Mesodermal cell (in vitro differentiated cells): ENCODE measurements around the gene CABP2.
"Not testable (repeated sequence)": the region's sequence is repeated elsewhere in the genome, so short reads cannot be mapped to it uniquely, and the experiment has no call there.

Source experiments
- H3K27ac ChIP-seq: 2 replicates; pipeline ENCODE4 v1.7.0; 2013; ENCODE audit warnings: mild to moderate bottlenecking, low read depth, low read length, moderate library complexity; ENCODE audit not compliant: severe bottlenecking
- H3K36me3 ChIP-seq: 2 replicates; pipeline ENCODE4 v1.7.1; 2013; ENCODE audit warnings: mild to moderate bottlenecking, low read length, moderate library complexity; ENCODE audit not compliant: control insufficient read depth, insufficient read depth
- H3K4me1 ChIP-seq: one replicate; pipeline ENCODE4 v1.7.1; 2013; ENCODE audit warnings: mild to moderate bottlenecking, low read length; ENCODE audit not compliant: insufficient read depth, control insufficient read depth, poor library complexity, severe bottlenecking
- H3K4me3 ChIP-seq: 2 replicates; pipeline ENCODE4 v1.7.0; 2013; ENCODE audit warnings: low read length, control low read depth, mild to moderate bottlenecking; ENCODE audit not compliant: insufficient read depth, poor library complexity, severe bottlenecking; ENCODE audit errors: extremely low read depth
- H3K9me3 ChIP-seq: 2 replicates; pipeline ENCODE4 v1.7.1; 2013; ENCODE audit warnings: mild to moderate bottlenecking, low read length, moderate library complexity; ENCODE audit not compliant: control insufficient read depth
- WGBS, 2 experiments: methylation state at CpG; one replicate each; pipeline ENCODE4 v1.1.5; 2013; ENCODE audit warnings: missing lambda C conversion rate in 2 of 2; ENCODE audit not compliant: insufficient coverage in 2 of 2; 5-methylcytosine and 5-hydroxymethylcytosine counted together

Gene CABP2

DNA sequence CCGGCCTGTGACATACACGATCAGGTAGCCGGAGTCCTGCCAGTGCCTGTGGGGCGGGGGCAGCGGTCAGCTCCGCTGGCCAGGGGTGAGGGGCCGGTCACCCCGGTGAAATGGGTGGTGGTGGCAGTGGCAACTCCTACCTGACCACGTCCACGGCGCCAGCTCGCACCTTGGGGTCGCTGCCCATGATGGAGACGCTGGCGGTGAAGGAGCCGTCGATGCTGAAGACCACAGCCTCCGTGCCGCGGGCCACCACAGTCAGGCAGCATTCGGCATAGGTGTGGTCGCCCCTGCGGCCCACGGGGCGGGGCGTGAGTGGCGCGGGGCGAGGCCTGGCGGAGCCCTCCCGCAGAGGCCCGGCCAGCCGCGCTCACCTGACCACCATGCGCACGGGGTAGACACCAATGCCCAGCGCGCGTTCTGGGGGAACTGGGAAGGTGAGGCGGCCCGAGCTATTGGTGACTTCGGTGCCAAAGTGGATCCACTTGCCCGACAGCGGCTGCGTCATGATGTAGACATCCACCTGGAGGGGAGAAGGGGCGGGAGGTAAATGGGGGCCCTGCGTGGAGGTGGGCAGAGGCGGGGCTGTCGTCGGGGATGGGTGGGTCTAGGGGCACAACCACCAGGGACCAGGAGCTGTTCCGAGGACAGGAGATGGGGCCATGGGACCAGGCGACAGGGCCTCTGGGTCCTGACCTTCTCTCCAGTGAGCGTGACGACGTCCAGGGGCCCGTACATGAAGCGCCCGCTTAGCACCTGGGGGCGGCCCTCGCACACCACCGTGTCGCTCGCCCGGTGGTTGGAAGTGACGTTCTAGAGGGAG is 29.5 kb downstream of the CABP2 start:
- Histone ChIP-seq H3K36me3 (peaks cover 72% of the 10 kb centered on the region), H3K4me1 (no peaks in the 10 kb centered on the region), H3K9me3 (no peaks in the 10 kb centered on the region), H3K4me3 (no peak overlapping the region), H3K27ac (no peak overlapping the region)
- 95 to 96% methylated on average over 62 to 65 of the region's 65 CpGs for WGBS, 2 experiments

- 90 to 95% methylated on average over 27 to 45 of the region's 46 CpGs for WGBS, 2 experiments
- H3K36me3 ChIP-seq: peaks cover 72% of the 10 kb centered on the region
Measured at GRCh38 chr11:67492801-67493547, 30.3 kb downstream of the CABP2 start.

DNA sequence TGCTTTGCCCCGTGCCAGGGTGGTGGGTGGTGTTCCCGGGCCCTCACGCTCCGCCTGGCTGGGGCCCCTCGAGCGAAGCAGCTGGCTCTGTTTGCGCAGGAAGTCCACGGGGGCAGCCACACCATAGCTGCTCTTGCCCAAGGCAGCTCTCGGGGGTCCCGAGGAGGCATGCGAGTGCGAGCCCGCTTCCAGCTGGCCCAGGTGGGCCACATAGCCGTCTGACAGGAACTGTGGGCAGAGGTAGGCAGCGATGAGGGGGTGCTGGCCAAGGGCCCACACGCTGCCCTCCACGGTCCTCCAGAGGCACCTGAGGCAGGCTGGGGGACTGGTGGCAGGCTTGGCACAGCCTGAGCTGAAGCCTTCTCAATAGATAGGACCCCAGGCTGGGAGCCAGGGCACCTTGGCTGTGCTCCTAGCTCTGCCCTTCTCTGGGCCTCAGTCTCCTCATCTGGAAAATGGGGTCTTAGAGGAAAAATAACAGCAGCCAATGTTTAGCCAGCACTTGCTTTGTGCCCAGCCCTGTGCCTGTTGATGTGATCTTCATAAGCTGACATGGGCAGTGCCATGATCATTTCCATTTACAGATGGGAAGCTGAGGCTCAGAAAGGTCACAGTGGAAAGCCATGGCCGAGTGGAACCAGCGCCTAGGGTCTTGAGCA is 31.0 kb downstream of the CABP2 start:
- Histone ChIP-seq H3K9me3 (no peaks in the 10 kb centered on the region), H3K36me3 (peaks cover 69% of the 10 kb centered on the region), H3K27ac (no peak overlapping the region), H3K4me3 (no peak overlapping the region), H3K4me1 (no peaks in the 10 kb centered on the region)
- 88 to 96% methylated on average over 9 to 19 of the region's 19 CpGs for whole genome bisulfite sequencing, 2 experiments

More at GRCh38 chr11:67492801-67493547, 30.3 kb downstream of the CABP2 start:
- Histone ChIP-seq H3K4me3 (no peak overlapping the region), H3K9me3 (no peaks in the 10 kb centered on the region), H3K4me1 (no peaks in the 10 kb centered on the region), H3K27ac (no peak overlapping the region)

DNA sequence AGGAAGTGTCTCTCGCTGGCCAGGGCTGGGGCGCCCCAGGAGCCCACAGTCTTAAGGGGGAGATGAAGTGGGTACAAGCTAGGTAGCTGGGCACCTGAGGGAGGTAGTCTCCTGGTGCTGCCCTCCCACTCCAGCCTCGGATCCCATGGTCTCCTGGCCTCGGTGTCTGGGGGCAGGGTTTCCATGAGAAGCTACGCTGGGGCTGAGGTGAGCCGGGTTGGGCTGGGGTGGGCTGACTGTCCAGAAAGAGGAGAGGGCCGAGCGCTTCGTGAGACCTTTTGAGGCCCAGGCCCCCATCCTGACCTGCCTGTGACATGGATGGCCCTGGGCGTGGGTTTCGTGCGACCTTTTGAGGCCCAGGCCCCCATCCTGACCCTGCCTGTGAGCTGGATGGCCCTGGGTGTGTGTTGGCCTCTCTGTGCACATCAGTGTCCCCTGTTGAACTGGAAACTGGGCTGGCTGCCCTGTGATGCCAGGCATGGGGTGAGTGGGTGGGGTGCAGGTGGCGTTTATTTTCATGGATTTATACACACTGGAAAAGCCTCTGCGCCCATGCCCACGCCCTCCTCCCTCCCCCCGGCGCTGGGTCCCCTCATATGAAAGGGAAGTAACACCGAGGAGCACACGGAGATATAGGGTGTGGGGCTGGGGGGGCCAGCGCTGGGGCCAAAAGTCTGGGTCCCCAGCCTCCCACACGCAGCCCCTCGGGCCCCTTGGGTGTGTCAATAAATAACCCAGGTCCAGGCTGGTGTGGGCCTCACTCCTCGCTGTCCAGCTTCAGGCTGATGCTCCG is 31.8 kb downstream of the CABP2 start:
- Histone ChIP-seq H3K27ac (no peak overlapping the region), H3K9me3 (no peaks in the 10 kb centered on the region), H3K4me3 (no peak overlapping the region), H3K4me1 (no peaks in the 10 kb centered on the region), H3K36me3 (peaks cover 69% of the 10 kb centered on the region)
- WGBS, 2 experiments: 97% methylated on average over 18 to 23 of the region's 24 CpGs

GRCh38 chr11:67490727-67491065 is 32.5 kb downstream of the CABP2 start:
- 97% methylated on average over 13 to 15 of the region's 15 CpGs for WGBS, 2 experiments
- Histone ChIP-seq H3K36me3 (peaks cover 63% of the 10 kb centered on the region), H3K4me3 (no peak overlapping the region), H3K27ac (no peak overlapping the region), H3K9me3 (no peaks in the 10 kb centered on the region), H3K4me1 (no peaks in the 10 kb centered on the region)

- Histone ChIP-seq H3K36me3 (peaks cover 57% of the 10 kb centered on the region), H3K9me3 (no peaks in the 10 kb centered on the region), H3K4me1 (no peaks in the 10 kb centered on the region), H3K4me3 (no peak overlapping the region), H3K27ac (no peak overlapping the region)
- 95 to 96% methylated on average over 19 of the region's 23 CpGs for WGBS, 2 experiments
Measured at GRCh38 chr11:67489885-67490726, 33.1 kb downstream of the CABP2 start.

- Histone ChIP-seq H3K27ac (no peak overlapping the region), H3K36me3 (peaks cover 52% of the 10 kb centered on the region), H3K4me1 (no peaks in the 10 kb centered on the region), H3K9me3 (no peaks in the 10 kb centered on the region), H3K4me3 (no peak overlapping the region)
- WGBS, 2 experiments: 90 to 95% methylated on average over 16 to 19 of the region's 25 CpGs
Measured at GRCh38 chr11:67489203-67489884, 33.9 kb downstream of the CABP2 start.

DNA sequence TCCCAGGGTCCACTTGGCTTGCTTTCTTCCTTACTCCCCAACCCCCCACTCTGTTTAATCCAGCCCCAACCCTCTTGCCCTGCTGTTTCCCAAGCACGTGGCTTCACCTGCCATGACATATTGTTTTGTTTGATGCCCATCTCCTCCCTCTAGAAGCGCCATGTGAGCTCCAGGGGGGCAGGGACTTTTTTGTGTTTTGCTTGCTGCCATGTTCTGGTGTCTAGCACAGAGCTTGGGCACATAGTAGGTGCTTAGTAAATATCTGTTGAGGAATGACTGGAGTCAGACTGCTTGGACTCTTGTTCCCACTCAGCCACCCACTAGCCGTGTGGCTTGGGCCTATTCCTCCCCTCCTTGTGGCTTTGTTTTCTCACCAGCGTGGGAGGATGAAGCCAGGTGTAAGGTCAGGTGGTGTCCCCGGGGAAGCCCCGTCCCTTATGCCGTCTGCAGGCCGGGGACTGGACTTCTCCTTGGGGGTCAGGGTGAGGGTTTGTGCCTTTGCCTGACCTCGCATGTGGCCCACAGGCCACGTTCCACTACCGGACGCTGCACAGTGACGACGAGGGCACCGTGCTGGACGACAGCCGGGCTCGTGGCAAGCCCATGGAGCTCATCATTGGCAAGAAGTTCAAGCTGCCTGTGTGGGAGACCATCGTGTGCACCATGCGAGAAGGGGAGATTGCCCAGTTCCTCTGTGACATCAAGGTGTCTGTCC is 36.6 kb downstream of the CABP2 start:
- Histone ChIP-seq H3K4me1 (no peaks in the 10 kb centered on the region), H3K36me3 (peaks cover 35% of the 10 kb centered on the region), H3K27ac (no peak overlapping the region), H3K9me3 (peaks cover 6% of the 10 kb centered on the region), H3K4me3 (no peak overlapping the region)
- 95 to 97% methylated on average over 13 to 16 of the region's 20 CpGs for WGBS, 2 experiments

DNA sequence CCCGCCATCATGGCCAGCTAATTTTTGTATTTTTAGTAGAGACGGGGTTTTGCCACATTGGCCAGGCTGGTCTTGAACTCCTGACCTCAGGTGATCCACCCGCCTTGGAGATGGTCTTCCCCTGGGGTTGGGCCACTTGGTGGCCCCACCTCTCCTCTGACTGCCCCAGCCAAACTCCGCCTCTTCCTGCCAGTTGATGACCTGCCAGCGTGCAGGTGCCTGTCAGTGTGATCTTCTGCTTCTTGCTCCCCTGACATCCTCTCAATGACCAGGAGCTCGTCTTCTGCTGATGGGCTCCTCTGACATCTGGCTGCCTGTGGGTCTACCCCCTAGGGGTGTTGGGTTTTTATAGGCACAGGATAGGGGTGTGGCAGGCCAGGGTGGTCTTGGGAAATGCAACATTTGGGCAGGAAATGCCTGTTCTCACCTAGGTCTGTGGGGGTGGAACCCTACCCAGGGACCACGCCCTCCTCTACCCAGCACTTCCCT is 37.3 kb downstream of the CABP2 start:
- H3K4me1 ChIP-seq, H3K27ac ChIP-seq, H3K4me3 ChIP-seq, H3K9me3 ChIP-seq: not testable (repeated sequence)
- H3K36me3 ChIP-seq: peaks cover 34% of the 10 kb centered on the region
- WGBS, 2 experiments: 91 to 93% methylated on average over 4 to 7 of the region's 7 CpGs
